ENCODE measurements around the gene OR10Z1. TPM values are rescaled to one million over a fixed set of nuclear protein-coding genes. Genes with fewer than 3 reads are reported as not detected.

Gene OR10Z1
- total RNA-seq, 1 donor from 2014 or later: not detected

DNA sequence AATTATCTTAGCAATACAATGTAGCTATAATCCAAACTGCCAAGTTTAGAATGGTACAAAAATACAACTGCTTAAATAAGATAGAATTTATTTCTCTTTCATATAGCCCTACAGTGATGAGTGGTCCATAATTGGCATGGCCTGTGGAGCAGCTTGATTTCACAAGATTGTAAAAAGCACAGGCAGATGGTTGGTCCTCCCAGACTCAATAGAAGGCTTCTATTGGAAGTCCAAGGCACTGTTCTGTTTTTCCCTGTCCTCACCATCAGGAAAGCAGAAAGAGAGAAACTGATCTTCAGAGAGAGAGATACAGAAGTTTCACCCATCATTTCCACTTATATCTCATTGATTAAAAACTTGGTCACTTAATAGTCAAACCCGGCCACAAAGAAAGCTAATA lies 32.8 kb upstream of the OR10Z1 start:
- Mint-ChIP-seq H3K4me3 (ENCODE audit: unreplicated experiment) (no peak overlapping the region), H3K27me3 (ENCODE audit: low read depth) (peaks cover 3% of the 10 kb centered on the region), H3K27ac (ENCODE audit: unreplicated experiment) (no peak overlapping the region), H3K36me3 (ENCODE audit: low read depth) (no peaks in the 10 kb centered on the region), H3K9me3 (ENCODE audit: low read depth) (no peaks in the 10 kb centered on the region), H3K4me1 (ENCODE audit: low read depth) (no peaks in the 10 kb centered on the region)
- no peak for DNase-seq (ENCODE audit: low spot score)
- TF ChIP-seq, protein P1, sequence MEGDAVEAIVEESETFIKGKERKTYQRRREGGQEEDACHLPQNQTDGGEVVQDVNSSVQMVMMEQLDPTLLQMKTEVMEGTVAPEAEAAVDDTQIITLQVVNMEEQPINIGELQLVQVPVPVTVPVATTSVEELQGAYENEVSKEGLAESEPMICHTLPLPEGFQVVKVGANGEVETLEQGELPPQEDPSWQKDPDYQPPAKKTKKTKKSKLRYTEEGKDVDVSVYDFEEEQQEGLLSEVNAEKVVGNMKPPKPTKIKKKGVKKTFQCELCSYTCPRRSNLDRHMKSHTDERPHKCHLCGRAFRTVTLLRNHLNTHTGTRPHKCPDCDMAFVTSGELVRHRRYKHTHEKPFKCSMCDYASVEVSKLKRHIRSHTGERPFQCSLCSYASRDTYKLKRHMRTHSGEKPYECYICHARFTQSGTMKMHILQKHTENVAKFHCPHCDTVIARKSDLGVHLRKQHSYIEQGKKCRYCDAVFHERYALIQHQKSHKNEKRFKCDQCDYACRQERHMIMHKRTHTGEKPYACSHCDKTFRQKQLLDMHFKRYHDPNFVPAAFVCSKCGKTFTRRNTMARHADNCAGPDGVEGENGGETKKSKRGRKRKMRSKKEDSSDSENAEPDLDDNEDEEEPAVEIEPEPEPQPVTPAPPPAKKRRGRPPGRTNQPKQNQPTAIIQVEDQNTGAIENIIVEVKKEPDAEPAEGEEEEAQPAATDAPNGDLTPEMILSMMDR (IDR thresholded peaks at IDR 0.05): no peak

DNA sequence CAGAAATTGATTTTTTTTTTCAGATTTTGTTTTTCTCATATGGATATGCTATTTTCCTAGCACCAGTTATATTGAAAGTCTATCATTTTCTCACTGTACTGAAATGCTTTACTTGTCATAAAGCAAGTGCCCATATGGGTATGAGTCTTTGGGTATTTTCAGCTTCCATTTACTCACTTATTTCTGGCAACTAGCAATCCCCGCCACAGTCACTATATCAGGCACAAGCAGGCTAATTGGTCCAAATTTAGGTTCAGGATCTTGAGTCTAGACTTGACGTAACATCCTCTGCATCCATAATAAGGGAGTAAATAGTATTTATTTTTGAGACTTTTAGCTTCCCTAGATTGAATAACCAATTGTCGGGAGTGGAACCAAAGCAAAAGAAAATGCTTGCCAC lies 27.5 kb upstream of the OR10Z1 start:
- DNase-seq (ENCODE audit: low spot score): no peak
- no peaks in the 10 kb centered on the region for H3K36me3 Mint-ChIP-seq (ENCODE audit: low read depth)
- H3K4me1 Mint-ChIP-seq (ENCODE audit: low read depth): no peaks in the 10 kb centered on the region
- H3K4me3 Mint-ChIP-seq (ENCODE audit: unreplicated experiment): no peak overlapping the region
- H3K27me3 Mint-ChIP-seq (ENCODE audit: low read depth): peaks cover 3% of the 10 kb centered on the region
- no peaks in the 10 kb centered on the region for H3K9me3 Mint-ChIP-seq (ENCODE audit: low read depth)
- no peak overlapping the region for H3K27ac Mint-ChIP-seq (ENCODE audit: unreplicated experiment)
- TF ChIP-seq, protein P1 (IDR thresholded peaks at IDR 0.05): no peak

DNA sequence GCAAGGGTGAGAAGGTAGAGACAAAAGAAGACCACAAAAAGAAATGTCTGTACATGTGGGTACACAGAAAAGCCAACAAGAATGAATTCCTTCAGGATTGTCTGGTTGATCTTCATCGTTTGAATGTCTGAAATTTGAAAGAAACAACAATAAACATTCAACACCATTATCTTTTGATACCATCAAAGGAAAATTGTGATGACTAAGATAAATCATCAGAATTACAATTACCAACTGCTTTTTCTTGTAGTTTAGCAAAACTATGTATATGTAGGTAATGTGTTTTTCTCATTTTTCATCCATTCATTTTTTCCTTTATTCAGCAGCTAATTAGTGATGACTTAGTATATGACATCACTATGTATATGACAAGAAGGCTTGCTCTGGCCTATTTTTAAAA lies 25.3 kb upstream of the OR10Z1 start, which contains the start of gene OR10X1:
TSS of gene OR10X1 (minus strand) at position 167 of the 400 bp plus-strand sequence. CDS start at position 167, 0 bp downstream.
- H3K27me3 Mint-ChIP-seq (ENCODE audit: low read depth): peaks cover 1% of the 10 kb centered on the region
- H3K36me3 Mint-ChIP-seq (ENCODE audit: low read depth): no peaks in the 10 kb centered on the region
- no peaks in the 10 kb centered on the region for H3K9me3 Mint-ChIP-seq (ENCODE audit: low read depth)
- TF ChIP-seq, protein P1 (IDR thresholded peaks at IDR 0.05): no peak
- no peaks in the 10 kb centered on the region for H3K4me1 Mint-ChIP-seq (ENCODE audit: low read depth)
- H3K4me3 Mint-ChIP-seq (ENCODE audit: unreplicated experiment): no peak within 1 kb of the TSS
- no peak for DNase-seq (ENCODE audit: low spot score)
- H3K27ac Mint-ChIP-seq (ENCODE audit: unreplicated experiment): no peak within 1 kb of the TSS

DNA sequence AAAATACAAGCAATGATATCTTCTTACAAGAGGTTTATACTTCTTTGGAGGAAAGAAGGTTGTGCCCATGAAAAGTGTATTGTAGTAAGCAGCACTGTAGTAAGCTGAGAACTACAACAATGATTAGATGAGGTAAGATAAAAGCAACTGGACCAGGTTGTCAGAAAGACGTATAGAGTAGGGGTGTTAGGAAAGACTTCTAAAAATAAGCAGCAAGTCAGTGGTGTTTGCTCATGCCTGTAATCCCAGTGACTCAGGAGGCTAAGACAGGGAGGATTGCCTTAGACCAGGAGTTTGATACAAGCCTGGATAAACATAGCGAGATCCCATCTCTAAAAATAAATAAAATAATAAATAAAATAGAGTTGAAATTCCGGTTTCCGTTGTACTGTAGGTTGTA lies 21.1 kb upstream of the OR10Z1 start:
- Mint-ChIP-seq H3K27me3 (ENCODE audit: low read depth) (no peaks in the 10 kb centered on the region), H3K27ac (ENCODE audit: unreplicated experiment) (no peak overlapping the region), H3K4me3 (ENCODE audit: unreplicated experiment) (no peak overlapping the region), H3K36me3 (ENCODE audit: low read depth) (no peaks in the 10 kb centered on the region), H3K4me1 (ENCODE audit: low read depth) (no peaks in the 10 kb centered on the region), H3K9me3 (ENCODE audit: low read depth) (peaks cover 9% of the 10 kb centered on the region)
- TF ChIP-seq, protein P1 (IDR thresholded peaks at IDR 0.05): no peak
- no peak for DNase-seq (ENCODE audit: low spot score)

DNA sequence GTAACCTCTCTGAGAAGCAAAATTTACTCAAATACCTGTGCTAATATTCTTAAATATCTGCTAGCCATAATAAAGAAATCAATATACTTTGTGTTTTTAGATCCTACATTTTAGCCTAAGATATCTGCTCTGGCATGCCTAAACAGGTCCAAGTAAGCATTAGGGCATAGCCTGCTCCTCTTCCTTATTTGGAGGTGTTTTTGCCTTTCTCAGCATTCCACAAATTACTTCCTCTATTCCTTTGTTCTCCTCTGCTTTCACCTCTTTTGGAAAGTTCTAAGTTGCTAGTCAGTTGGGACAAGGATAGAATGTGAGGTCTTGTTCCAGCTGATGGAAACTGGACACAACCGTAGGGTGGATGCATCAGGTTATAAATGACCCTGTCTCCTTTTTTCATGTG lies 18.1 kb upstream of the OR10Z1 start:
- Mint-ChIP-seq H3K4me3 (ENCODE audit: unreplicated experiment) (no peak overlapping the region), H3K27ac (ENCODE audit: unreplicated experiment) (no peak overlapping the region), H3K9me3 (ENCODE audit: low read depth) (peaks cover 10% of the 10 kb centered on the region), H3K36me3 (ENCODE audit: low read depth) (no peaks in the 10 kb centered on the region), H3K27me3 (ENCODE audit: low read depth) (no peaks in the 10 kb centered on the region), H3K4me1 (ENCODE audit: low read depth) (no peaks in the 10 kb centered on the region)
- DNase-seq (ENCODE audit: low spot score): no peak
- TF ChIP-seq, protein P1 (IDR thresholded peaks at IDR 0.05): no peak
